ENCODE measurements around the gene TDP1.
"Not testable (repeated sequence)": the region's sequence is repeated elsewhere in the genome, so short reads cannot be mapped to it uniquely, and the experiment has no call there.

The TDP1 gene

DNA sequence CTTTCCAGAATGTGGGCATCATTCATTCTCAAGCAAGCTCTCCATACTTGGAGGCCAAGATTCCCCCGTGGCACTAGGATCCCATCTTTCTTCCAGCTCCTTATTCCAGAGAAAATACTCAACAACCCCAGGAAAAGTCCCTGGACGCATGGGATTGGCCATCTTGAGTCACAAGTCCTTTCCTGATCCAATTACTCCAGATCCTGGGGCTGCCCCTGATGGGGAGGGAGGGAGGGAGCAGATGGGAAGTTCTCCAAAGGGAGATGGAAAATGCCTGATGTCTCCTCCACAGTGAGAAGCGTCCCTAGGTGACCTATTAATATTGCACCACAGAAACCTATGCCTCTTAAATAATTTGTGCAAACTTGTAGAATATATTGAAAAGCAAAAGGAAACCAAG lies 93.7 kb downstream of the TDP1 start:
- no peak for DNase-seq (ENCODE audit: low read depth, low spot score)

DNA sequence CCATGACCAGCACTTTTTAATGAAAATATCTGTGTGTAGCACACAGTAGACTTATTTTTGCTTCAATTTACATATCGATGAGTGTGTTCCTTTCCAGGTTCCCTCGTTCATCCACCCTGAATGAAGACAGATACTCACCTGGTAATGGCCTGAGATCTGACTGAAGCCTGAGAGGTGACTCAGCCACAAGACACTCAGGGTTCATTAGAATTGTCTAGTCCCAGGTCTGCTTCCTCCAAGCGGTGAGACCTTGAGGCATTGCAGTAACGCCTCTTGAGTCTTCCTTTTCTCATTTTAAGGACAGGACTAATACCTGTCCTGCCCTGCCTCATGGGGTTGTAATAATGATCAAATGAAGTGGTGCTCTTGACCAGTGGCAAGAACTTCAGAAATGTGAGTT lies 94.5 kb downstream of the TDP1 start:
- DNase-seq (ENCODE audit: low read depth, low spot score): no peak

DNA sequence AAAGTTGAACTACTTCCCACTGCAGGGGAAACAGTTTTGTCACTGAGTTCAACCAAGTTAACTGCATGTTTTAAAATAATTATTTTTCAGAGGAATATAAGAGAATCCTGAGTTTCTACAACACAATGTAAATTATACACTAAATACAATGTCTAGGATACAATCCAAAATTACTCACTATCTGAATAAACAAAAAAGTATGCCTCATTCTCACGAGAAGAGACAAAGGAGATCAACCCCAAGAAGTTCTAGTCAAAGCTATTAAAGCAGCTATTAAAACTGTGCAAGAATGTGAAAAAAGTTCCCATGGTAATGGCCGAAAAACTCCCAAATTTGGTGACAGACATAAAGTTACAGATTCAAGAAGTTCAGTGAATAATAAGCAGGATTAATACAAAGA lies 97.3 kb downstream of the TDP1 start:
- no peak for DNase-seq (ENCODE audit: low read depth, low spot score)

GRCh38 chr14:90054803-90055202 lies 99.1 kb downstream of the TDP1 start:
- DNase-seq (ENCODE audit: low read depth, low spot score): no peak

GRCh38 chr14:90056826-90057225 lies 101.1 kb downstream of the TDP1 start:
- no peak for DNase-seq (ENCODE audit: low read depth, low spot score)

DNA sequence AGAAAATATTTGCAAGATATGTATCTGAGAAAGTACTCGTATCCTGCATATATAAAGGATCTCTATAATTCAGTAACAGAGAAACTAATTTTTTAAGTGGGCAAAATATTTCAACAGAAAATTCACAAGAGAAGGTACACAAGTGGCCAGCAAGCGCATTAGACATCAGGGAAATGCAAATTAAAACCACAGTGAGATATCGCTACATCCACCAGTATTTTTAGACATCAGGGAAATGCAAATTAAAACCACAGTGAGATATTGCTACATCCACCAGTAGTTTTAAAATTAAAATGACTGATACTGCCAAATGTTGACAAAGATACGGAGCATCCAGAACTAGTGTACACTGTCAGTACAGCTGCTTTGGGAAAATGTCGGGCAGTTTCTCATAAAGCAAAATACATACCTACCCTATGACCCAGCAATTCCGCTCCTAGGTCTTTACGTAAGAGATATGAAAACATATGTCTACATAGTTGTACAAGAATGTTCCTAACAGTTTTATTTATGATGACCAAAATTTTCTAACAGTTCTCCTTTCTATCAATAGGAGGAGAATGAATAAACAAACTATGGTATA lies 103.2 kb downstream of the TDP1 start:
- no peak for DNase-seq (ENCODE audit: low read depth, low spot score)

GRCh38 chr14:90060312-90060964 lies 104.7 kb downstream of the TDP1 start:
- no peak for DNase-seq (ENCODE audit: low read depth, low spot score)

DNA sequence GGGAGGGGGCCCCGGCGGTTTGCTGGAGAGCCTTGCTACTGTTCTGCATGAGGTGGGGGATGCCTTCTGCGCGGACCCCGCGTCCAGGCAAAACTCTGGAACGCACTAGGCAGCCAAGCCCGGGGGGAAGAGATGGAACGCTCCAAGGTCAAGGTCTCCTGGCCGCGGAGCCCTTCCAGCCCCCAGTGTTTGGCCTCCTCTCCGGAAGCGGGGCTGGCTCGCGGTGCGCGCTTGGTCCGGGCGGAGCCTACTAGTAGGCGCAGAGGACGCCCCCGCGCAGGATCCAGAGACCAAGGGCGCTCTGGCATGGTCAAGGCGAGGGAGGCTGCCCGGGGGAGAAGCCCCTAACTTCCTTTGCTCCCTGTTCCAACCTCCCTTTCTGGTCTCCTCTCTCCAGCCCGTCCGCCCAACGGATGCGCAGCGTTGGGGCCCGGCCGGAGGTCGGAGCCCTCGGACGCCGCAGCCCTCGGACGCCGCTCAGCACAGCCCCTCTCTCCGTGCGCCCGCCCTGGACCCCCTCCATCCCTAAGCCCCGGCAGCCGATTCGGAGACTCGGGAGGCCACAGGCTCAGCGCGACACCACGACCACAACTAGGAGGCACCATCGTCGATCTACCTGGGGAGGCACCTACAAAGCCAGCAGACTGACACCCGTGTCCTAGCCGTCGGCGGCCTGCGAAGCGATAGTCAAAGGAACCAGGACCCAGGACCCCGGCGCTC lies 105.4 kb downstream of the TDP1 start:
- DNase-seq (ENCODE audit: low read depth, low spot score): no peak

DNA sequence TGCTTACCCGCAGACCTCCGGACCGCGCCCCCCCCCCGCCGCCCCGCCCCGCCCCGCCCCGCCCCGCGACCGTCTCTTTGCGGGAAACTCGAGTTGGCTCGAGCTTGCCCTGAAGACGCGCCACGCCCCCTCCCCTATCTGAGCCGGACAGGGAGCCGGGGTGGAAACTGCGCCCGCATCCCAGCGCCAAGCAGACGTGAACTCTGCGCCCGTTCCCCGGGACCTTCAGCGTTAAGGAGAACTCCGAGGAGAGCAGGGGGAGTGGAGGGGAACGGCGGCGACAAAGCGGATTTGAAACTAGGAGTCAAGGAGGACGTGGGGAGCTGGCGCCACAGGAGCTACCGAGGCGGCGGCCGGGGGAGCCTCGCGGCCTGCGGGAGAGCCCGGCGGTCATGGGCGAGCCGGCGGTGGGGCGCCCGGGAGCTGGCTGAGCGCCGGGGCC lies 106.0 kb downstream of the TDP1 start, which contains the start of gene KCNK13:
Gene KCNK13 (plus strand): TSS at position 310 of the 442 bp plus-strand sequence. CDS start 212 bp downstream, outside the sequence.
- DNase-seq (ENCODE audit: low read depth, low spot score): no peak

DNA sequence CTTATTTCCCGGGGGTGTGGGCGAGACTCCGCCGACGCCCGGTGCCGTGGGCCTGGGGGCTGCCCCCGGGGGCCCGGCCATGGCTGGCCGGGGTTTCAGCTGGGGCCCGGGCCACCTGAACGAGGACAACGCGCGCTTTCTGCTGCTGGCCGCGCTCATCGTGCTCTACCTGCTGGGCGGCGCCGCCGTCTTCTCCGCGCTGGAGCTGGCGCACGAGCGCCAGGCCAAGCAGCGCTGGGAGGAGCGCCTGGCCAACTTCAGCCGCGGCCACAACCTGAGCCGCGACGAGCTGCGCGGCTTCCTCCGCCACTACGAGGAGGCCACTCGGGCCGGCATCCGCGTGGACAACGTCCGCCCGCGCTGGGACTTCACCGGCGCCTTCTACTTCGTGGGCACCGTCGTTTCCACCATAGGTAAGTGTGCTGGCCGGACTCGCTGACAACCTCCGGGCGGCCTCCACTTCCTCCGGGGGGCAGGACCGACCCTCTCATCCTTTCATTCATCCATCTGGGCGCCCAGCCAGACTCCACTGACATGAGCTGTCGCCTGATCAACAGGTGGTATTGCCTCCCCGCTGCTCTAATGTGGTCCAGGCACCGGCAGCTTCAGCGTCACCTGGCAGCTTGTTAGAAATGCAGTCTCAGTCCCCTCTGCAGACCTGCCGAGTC lies 106.5 kb downstream of the TDP1 start:
- no peak for DNase-seq (ENCODE audit: low read depth, low spot score)

GRCh38 chr14:90062822-90063539 lies 107.3 kb downstream of the TDP1 start:
- DNase-seq (ENCODE audit: low read depth, low spot score): no peak

GRCh38 chr14:90072350-90072749 lies 116.6 kb downstream of the TDP1 start:
- no peak for DNase-seq (ENCODE audit: low read depth, low spot score)

DNA sequence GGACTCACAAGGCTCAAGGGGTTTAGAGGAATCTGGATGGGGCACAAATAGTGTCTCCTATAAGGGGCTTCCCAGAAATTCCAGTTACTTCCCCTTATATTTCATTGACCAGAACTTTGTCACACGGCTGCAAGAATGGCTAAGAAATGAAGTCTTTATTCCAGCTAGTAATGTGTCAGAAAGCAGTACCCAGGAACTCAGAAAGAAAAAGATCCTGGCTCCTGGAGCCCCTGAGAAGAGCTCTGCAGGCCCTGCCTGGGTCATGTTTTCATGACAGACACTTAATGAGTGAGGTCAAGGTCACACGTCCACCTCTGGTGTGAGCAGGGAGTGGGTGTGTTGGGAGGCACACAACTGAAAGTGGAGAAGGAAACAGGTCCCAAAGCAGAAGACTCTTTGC lies 123.8 kb downstream of the TDP1 start:
- no peak for DNase-seq (ENCODE audit: low read depth, low spot score)

- no peak for DNase-seq (ENCODE audit: low read depth, low spot score)
These were observed 131.7 kb downstream of the TDP1 start for GRCh38 chr14:90087433-90087832.

DNA sequence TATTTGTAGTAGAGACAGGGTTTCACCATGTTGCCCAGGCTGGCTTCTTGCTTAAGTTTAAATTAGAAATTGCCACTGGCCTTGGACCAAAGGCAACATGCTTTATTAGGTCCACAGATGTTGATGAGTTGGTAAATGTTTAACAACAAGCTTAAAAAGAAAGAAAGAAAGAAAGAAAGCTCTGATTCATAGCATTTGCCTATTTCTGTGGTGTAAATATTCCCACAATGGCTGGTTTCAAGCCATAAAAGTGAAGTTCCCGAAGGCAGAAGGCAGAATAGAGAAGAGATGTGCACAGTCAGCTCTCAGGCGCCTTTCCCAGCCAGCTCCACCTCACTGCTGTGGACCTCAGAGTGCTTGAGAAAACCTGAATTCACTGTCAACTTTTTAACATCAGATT lies 132.4 kb downstream of the TDP1 start:
- no peak for DNase-seq (ENCODE audit: low read depth, low spot score)

- DNase-seq (ENCODE audit: low read depth, low spot score): not testable (repeated sequence)
These were observed 133.8 kb downstream of the TDP1 start for GRCh38 chr14:90089486-90089885.

- no peak for DNase-seq (ENCODE audit: low read depth, low spot score)
These were observed 135.7 kb downstream of the TDP1 start for GRCh38 chr14:90091393-90091792.

DNA sequence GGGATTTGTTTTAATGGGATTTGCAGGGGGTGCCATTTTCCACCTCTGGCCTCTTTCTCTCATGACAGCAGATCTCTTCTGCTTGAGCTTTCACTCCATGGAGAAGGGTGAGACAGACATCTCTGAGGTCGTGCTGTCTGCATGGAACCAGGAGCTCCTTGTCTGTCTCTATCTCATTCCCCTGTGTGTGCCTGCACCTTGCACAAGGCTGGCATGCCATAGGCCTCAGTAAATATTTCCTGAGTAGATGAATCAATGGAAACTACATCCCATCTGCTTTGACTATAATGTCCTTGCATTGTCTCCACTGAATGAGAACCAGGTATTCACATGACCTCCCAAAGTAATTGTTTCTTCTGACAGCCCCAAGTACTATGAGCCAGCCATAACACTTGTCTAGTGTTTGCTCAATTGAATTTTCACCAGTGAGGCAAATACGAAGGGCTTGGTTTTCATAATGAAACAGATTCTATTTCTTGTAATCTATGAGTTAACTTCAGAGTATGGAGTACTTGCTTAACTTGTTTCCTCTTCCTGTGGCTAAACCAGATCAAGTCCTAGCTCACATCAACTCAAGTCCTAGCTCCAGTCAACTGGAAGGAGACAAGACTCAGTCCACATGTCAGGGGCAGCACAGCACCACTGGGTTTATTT lies 138.3 kb downstream of the TDP1 start:
- DNase-seq (ENCODE audit: low read depth, low spot score): no peak

All from iPS DF 19.7 (cell line).